Body of pancreas (tissue), 4 donors: ENCODE results near the gene TGFB2.

ENCODE experiments used
- POLR2A ChIP-seq, 3 donors: fragments of 450-650 bp; IDR thresholded peaks; one replicate each; pipeline ENCODE4 v1.6.1; 2016; ENCODE audit warnings: antibody characterized with exemption in 3 of 3, mild to moderate bottlenecking in 2 of 3
- TF ChIP-seq, protein P1 (sequence below), 7 experiments: fragments of 450-650 bp in 4 of 7; fragments of 200-600 bp in 3 of 7; sonication (generic) in 3 of 7; IDR thresholded peaks; one replicate each; pipeline ENCODE4 v1.5.1; 2016 to 2019; ENCODE audit warnings: antibody characterized with exemption in 7 of 7

DNA sequence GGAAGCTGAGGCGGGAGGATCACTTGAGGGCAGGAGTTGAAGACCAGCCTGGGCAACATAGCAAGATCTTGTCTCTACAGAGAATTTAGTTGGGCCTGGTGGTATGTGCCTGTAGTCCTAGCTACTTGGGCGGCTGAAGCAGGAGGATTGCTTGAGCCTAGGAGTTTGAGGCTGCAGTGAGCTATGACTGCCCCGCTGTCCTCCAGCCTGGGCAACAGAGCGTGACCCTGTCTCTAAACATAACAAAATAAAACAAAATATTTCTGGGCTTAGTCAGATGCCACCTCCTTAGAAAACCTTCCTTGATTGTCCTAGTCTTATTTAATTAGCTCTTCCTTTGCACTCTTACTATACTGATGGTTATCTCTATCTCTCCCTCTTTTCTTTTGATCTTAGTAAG lies 8.5 kb downstream of the TGFB2 start:
- TF ChIP-seq, protein P1, sequence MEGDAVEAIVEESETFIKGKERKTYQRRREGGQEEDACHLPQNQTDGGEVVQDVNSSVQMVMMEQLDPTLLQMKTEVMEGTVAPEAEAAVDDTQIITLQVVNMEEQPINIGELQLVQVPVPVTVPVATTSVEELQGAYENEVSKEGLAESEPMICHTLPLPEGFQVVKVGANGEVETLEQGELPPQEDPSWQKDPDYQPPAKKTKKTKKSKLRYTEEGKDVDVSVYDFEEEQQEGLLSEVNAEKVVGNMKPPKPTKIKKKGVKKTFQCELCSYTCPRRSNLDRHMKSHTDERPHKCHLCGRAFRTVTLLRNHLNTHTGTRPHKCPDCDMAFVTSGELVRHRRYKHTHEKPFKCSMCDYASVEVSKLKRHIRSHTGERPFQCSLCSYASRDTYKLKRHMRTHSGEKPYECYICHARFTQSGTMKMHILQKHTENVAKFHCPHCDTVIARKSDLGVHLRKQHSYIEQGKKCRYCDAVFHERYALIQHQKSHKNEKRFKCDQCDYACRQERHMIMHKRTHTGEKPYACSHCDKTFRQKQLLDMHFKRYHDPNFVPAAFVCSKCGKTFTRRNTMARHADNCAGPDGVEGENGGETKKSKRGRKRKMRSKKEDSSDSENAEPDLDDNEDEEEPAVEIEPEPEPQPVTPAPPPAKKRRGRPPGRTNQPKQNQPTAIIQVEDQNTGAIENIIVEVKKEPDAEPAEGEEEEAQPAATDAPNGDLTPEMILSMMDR (IDR thresholded peaks at IDR 0.05), result no peak
- TF ChIP-seq POLR2A (IDR thresholded peaks at IDR 0.05), result no peak
